HepG2 (cell line): Measurements from ENCODE around the gene SGK1. TPM values are rescaled to one million over a fixed set of nuclear protein-coding genes. Genes with fewer than 3 reads are reported as not detected.

Source experiments
- ATRX ChIP-seq: sonication (generic); formaldehyde crosslinking; IDR thresholded peaks from 2 replicates; pipeline ENCODE4 v1.4.0; 2020; ENCODE audit warnings: missing genetic modification reagents, borderline replicate concordance
- FOXP1 ChIP-seq, 2 experiments: fragments of 450-650 bp in 1 of 2; IDR thresholded peaks; 2 replicates each; pipeline ENCODE4 v1.6.1; 2017 to 2018; ENCODE audit warnings: antibody characterized with exemption in 1 of 2
- HMG20A ChIP-seq: IDR thresholded peaks from 2 replicates; pipeline ENCODE4 v1.6.1; 2016; ENCODE audit warnings: borderline replicate concordance
- MEIS2 ChIP-seq: sonication (generic); formaldehyde crosslinking; IDR thresholded peaks from 2 replicates; pipeline ENCODE4 v1.9.0; 2021; ENCODE audit warnings: mild to moderate bottlenecking, missing genetic modification reagents
- NBN ChIP-seq: fragments of 450-650 bp; conservative IDR thresholded peaks from 2 replicates; pipeline ENCODE4 v1.6.1; 2017
- NFE2L1 ChIP-seq: sonication (generic); formaldehyde crosslinking; IDR thresholded peaks from 2 replicates; pipeline ENCODE4 v1.4.0; 2020; ENCODE audit warnings: missing genetic modification reagents, mild to moderate bottlenecking, borderline replicate concordance
- PHF8 ChIP-seq: sonication (generic); formaldehyde crosslinking; IDR thresholded peaks from 2 replicates; pipeline ENCODE4 v1.5.0; 2020; ENCODE audit warnings: missing genetic modification reagents
- RXRB ChIP-seq: IDR thresholded peaks from 2 replicates; pipeline ENCODE4 v1.6.1; 2016; ENCODE audit warnings: borderline replicate concordance, missing genetic modification reagents, missing compliant biosample characterization
- TBL1XR1 ChIP-seq: fragments of 150-350 bp; IDR thresholded peaks from 2 replicates; pipeline ENCODE4 v1.6.1; 2014; ENCODE audit warnings: borderline replicate concordance, low read length; ENCODE audit not compliant: partially characterized antibody
- TBP ChIP-seq: sonication (generic); formaldehyde crosslinking; IDR thresholded peaks from 2 replicates; pipeline ENCODE4 v1.5.0; 2020; ENCODE audit warnings: missing genetic modification reagents
- ZBTB8A ChIP-seq: sonication (generic); formaldehyde crosslinking; IDR thresholded peaks from 2 replicates; pipeline ENCODE4 v1.4.0; 2020; ENCODE audit warnings: mild to moderate bottlenecking, low read depth, missing genetic modification reagents, borderline replicate concordance
- ZFAT ChIP-seq: sonication (generic); formaldehyde crosslinking; conservative IDR thresholded peaks from 2 replicates; pipeline ENCODE4 v1.8.1; 2023; ENCODE audit warnings: missing genetic modification reagents, inconsistent platforms
- ZFX ChIP-seq: sonication (generic); formaldehyde crosslinking; IDR thresholded peaks from 2 replicates; pipeline ENCODE4 v1.4.0; 2020; ENCODE audit warnings: mild to moderate bottlenecking, low read depth, missing genetic modification reagents, moderate library complexity
- ZNF253 ChIP-seq: sonication (generic); formaldehyde crosslinking; IDR thresholded peaks from 2 replicates; pipeline ENCODE4 v1.8.0; 2022; ENCODE audit warnings: mild to moderate bottlenecking, missing genetic modification reagents, borderline replicate concordance
- ZNF260 ChIP-seq: sonication (generic); formaldehyde crosslinking; IDR thresholded peaks from 2 replicates; pipeline ENCODE4 v1.4.0; 2020; ENCODE audit warnings: missing genetic modification reagents, low read depth, mild to moderate bottlenecking, borderline replicate concordance
- ZNF292 ChIP-seq: sonication (generic); formaldehyde crosslinking; IDR thresholded peaks from 2 replicates; pipeline ENCODE4 v1.8.1; 2022; ENCODE audit warnings: mild to moderate bottlenecking, low read depth, missing genetic modification reagents, borderline replicate concordance
- ZNF484 ChIP-seq: sonication (generic); formaldehyde crosslinking; IDR thresholded peaks from 2 replicates; pipeline ENCODE4 v1.5.1; 2020; ENCODE audit warnings: mild to moderate bottlenecking, low read depth, missing genetic modification reagents, borderline replicate concordance
- ZNF547 ChIP-seq: sonication (generic); formaldehyde crosslinking; IDR thresholded peaks from 2 replicates; pipeline ENCODE4 v1.5.1; 2020; ENCODE audit warnings: mild to moderate bottlenecking, missing genetic modification reagents
- ZNF564 ChIP-seq: sonication (generic); formaldehyde crosslinking; IDR thresholded peaks from 2 replicates; pipeline ENCODE4 v1.8.1; 2023; ENCODE audit warnings: mild to moderate bottlenecking, missing genetic modification reagents
- ZNF768 ChIP-seq: sonication (generic); formaldehyde crosslinking; IDR thresholded peaks from 2 replicates; pipeline ENCODE4 v1.4.0; 2020; ENCODE audit warnings: missing genetic modification reagents
- ZNF773 ChIP-seq: sonication (generic); formaldehyde crosslinking; IDR thresholded peaks from 2 replicates; pipeline ENCODE4 v1.4.0; 2020; ENCODE audit warnings: missing genetic modification reagents, borderline replicate concordance
- polyA plus RNA-seq, 8 experiments: library from polyadenylated mRNA; depleted of rRNA in 3 of 8; stranded (reverse) in 7 of 8; unstranded in 1 of 8; fragments of >200 nt; fragmentation: Illumina TruSeq in 4 of 8; extraction: Trizol in 4 of 8; gene quantifications; 2 replicates each; pipeline versions ENCODE4 v1.2.1 to v1.2.3, GENCODE V29; 2011 to 2016; ENCODE audit warnings: low read depth in 4 of 8, missing spikeins in 1 of 8, mixed read lengths in 1 of 8; ENCODE audit not compliant: insufficient read depth in 1 of 8
- total RNA-seq, 5 experiments: library from RNA; depleted of rRNA; stranded (reverse); fragments of >200 nt; fragmentation: Illumina TruSeq; extraction: Trizol; gene quantifications; 2 replicates each; pipeline ENCODE4 v1.2.3, GENCODE V29; 2016; ENCODE audit warnings: low read depth in 1 of 5
- TF ChIP-seq, protein P1 (sequence below): sonication (generic); formaldehyde crosslinking; IDR thresholded peaks from 2 replicates; pipeline ENCODE4 v1.8.0; 2022; ENCODE audit warnings: mild to moderate bottlenecking, missing genetic modification reagents, moderate library complexity
- TF ChIP-seq, protein P2 (sequence below): sonication (generic); formaldehyde crosslinking; IDR thresholded peaks from 2 replicates; pipeline ENCODE4 v1.9.0; 2021; ENCODE audit warnings: missing genetic modification reagents, mild to moderate bottlenecking, borderline replicate concordance
- TF ChIP-seq, protein P3 (sequence below): sonication (generic); formaldehyde crosslinking; IDR thresholded peaks from 2 replicates; pipeline ENCODE4 v1.5.0; 2020; ENCODE audit warnings: missing genetic modification reagents
- TF ChIP-seq, protein P4 (sequence below): sonication (generic); formaldehyde crosslinking; IDR thresholded peaks from 2 replicates; pipeline ENCODE4 v1.4.0; 2020; ENCODE audit warnings: mild to moderate bottlenecking, missing genetic modification reagents
- TF ChIP-seq, protein P5 (sequence below): sonication (generic); formaldehyde crosslinking; conservative IDR thresholded peaks from 2 replicates; pipeline ENCODE4 v1.4.0; 2020; ENCODE audit warnings: missing genetic modification reagents
- TF ChIP-seq, protein P6 (sequence below): IDR thresholded peaks from 2 replicates; pipeline ENCODE4 v1.6.1; 2016; ENCODE audit warnings: missing genetic modification reagents, missing compliant biosample characterization

Gene SGK1
- total and polyA plus RNA-seq, 2 of the 13 experiments (the other 11 are each of a cell fraction or from before 2014, with no cell fraction given), result 56.1 to 56.2 TPM

DNA sequence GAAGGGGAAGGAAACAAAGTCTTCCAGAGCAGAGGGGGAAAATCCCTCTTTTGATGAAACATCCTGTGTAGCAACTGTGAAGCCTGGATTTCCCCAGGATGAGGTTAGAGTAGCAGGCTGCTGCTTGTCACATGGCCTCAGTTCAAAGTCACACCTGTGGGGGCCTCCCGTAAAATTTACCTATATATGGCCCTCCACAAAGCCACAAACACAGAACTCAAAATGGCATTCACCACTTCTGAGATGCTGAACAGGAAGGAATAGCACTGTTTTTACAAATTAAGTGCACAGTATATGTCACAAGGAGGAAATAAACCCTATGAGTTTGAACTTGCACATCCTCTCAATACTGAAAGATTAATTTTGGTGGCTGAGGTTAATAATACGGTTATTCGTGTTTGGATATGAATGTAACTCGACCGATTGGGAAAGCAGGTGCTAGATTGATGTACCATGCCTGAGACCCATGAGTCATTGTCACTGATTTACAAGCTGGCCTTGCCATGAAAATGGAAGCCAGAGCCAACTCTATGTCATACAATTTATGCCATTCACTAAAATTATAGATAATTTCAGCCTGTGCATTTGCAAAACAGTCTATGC lies 70.6 kb downstream of the SGK1 start (continued):
- TF ChIP-seq ZNF547 (CRISPR knock-in tag) (no peak), ZNF260 (CRISPR knock-in tag) (no peak), ZNF564 (CRISPR knock-in tag) (no peak), RXRB (CRISPR knock-in tag) (peak; percentile 22; the same call in 1 of the 2 replicates), ZFAT (no peak), ZNF484 (CRISPR knock-in tag) (no peak), ZBTB8A (CRISPR knock-in tag) (no peak), MEIS2 (no peak), NBN (no peak), TBL1XR1 (no peak), ZNF253 (CRISPR knock-in tag) (no peak), ZNF773 (CRISPR knock-in tag) (no peak), FOXP1 (IDR thresholded peaks at IDR 0.05) (no peak), FOXP1 (CRISPR knock-in tag; IDR thresholded peaks at IDR 0.05) (no peak), TBP (CRISPR knock-in tag) (no peak), ATRX (CRISPR knock-in tag) (no peak), HMG20A (CRISPR knock-in tag) (no peak), PHF8 (CRISPR knock-in tag) (no peak), ZNF292 (CRISPR knock-in tag) (no peak), ZFX (no peak), ZNF768 (CRISPR knock-in tag) (no peak), NFE2L1 (CRISPR knock-in tag) (no peak)
- TF ChIP-seq, protein P1, sequence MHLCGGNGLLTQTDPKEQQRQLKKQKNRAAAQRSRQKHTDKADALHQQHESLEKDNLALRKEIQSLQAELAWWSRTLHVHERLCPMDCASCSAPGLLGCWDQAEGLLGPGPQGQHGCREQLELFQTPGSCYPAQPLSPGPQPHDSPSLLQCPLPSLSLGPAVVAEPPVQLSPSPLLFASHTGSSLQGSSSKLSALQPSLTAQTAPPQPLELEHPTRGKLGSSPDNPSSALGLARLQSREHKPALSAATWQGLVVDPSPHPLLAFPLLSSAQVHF (CRISPR knock-in tag), result no peak
- TF ChIP-seq, protein P2, sequence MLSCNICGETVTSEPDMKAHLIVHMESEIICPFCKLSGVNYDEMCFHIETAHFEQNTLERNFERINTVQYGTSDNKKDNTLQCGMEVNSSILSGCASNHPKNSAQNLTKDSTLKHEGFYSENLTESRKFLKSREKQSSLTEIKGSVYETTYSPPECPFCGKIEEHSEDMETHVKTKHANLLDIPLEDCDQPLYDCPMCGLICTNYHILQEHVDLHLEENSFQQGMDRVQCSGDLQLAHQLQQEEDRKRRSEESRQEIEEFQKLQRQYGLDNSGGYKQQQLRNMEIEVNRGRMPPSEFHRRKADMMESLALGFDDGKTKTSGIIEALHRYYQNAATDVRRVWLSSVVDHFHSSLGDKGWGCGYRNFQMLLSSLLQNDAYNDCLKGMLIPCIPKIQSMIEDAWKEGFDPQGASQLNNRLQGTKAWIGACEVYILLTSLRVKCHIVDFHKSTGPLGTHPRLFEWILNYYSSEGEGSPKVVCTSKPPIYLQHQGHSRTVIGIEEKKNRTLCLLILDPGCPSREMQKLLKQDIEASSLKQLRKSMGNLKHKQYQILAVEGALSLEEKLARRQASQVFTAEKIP (CRISPR knock-in tag), result no peak
- TF ChIP-seq, protein P3, sequence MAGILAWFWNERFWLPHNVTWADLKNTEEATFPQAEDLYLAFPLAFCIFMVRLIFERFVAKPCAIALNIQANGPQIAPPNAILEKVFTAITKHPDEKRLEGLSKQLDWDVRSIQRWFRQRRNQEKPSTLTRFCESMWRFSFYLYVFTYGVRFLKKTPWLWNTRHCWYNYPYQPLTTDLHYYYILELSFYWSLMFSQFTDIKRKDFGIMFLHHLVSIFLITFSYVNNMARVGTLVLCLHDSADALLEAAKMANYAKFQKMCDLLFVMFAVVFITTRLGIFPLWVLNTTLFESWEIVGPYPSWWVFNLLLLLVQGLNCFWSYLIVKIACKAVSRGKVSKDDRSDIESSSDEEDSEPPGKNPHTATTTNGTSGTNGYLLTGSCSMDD (CRISPR knock-in tag), result no peak
- TF ChIP-seq, protein P4, sequence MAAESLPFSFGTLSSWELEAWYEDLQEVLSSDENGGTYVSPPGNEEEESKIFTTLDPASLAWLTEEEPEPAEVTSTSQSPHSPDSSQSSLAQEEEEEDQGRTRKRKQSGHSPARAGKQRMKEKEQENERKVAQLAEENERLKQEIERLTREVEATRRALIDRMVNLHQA, result no peak
- TF ChIP-seq, protein P5, sequence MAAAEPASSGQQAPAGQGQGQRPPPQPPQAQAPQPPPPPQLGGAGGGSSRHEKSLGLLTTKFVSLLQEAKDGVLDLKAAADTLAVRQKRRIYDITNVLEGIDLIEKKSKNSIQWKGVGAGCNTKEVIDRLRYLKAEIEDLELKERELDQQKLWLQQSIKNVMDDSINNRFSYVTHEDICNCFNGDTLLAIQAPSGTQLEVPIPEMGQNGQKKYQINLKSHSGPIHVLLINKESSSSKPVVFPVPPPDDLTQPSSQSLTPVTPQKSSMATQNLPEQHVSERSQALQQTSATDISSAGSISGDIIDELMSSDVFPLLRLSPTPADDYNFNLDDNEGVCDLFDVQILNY, result no peak
- TF ChIP-seq, protein P6, sequence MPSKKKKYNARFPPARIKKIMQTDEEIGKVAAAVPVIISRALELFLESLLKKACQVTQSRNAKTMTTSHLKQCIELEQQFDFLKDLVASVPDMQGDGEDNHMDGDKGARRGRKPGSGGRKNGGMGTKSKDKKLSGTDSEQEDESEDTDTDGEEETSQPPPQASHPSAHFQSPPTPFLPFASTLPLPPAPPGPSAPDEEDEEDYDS (CRISPR knock-in tag), result no peak
